GM19043 (cell line): Measurements from ENCODE around the gene CPNE8.

Experiments used
- ATAC-seq: cut with Tn5 transposase; IDR thresholded peaks from one replicate; pipeline ENCODE4 v1.9.1; 2021; ENCODE audit warnings: low read depth; ENCODE audit not compliant: unreplicated experiment

Gene CPNE8

DNA sequence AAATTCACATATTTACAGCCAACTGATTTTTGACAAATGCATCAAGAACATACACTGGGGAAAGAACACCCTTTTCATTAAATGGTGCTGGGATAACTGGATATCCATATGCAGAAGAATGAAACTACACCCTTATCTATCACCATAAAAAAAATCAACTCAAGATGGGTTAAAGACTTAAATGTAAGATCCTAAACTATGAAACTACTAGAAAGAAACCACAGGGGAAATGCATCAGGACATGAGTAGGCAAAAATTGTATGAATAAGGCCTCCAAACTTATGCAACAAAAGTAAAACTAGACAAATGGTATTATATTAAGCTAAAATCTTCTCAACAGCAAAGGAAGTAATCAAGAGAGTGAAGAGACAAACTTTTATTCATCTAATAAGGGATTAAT lies 242.6 kb downstream of the CPNE8 start:
- no peak for ATAC-seq

DNA sequence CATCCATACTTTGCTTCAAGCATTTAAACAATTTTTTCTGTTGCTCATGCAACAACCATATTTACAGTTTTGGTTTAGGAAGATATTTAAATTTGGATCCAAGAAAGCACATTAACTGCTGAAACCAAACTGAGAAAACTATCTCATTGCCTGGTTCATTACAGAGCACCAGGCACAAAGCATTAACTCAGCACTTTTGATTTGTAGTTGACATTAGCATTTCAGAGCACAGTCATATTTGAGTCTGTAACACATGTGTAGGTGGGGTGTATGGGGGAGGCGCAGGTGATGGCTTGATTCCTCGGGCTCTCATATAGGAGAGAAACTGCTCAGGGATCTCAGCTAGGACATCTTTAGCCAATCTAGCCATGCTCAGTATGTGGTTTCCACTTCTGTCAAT lies 251.7 kb downstream of the CPNE8 start:
- no peak for ATAC-seq

DNA sequence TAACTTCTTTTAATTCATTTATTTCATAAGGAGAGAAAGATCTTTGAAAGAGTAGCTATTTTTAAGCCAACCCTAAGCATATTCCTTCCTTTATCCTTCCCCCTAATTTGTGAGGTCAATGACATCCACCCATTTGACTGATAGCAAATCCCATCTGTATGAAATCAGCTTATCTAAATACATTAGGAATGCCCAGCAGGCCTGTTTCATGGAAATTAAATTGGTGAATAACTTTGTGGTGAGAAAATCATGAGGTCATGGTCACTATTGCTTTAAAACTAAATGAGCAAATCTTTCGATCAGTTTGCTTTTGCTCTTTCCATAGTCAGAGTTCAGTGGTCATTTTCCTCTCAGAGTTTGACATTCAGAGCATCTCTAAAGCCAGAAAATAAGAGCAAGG lies 256.6 kb downstream of the CPNE8 start:
- ATAC-seq, result no peak

DNA sequence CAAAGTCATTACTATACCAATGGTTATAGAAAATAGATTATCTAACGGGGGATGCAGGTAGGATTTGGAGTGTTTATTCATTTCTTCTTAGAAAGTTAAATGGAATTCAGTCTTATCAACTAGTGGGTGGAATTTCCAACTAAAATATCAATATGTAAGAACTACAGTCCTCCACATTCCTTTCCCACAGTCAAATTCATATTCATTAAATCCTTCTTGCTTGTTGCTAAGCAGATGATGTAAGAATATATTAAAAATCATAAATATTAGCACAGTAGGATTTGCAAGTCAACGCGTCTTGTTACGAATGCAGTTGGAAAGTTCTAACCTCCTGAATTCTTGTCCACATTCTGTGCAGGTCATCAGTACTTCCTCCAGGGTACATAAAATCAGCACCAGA lies 259.2 kb downstream of the CPNE8 start:
- ATAC-seq, result no peak

DNA sequence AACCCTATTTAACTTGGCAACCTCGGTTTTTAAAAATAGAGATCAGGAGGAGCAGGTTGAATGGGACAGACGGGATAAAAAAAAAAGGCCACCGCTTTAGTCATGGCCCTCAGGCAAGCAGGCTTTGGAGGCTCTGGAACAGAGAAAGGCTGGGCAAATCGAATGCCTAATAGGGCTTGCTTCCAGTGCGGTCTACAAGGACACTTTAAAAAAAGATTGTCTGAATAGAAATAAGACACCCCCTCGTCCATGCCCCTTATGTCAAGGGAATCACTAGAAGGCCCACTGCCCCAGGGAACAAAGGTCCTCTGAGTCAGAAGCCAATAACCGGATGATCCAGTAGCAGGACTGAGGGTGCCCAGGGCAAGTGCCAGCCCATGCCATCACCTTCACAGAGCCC lies 265.8 kb downstream of the CPNE8 start:
- ATAC-seq, result no peak

DNA sequence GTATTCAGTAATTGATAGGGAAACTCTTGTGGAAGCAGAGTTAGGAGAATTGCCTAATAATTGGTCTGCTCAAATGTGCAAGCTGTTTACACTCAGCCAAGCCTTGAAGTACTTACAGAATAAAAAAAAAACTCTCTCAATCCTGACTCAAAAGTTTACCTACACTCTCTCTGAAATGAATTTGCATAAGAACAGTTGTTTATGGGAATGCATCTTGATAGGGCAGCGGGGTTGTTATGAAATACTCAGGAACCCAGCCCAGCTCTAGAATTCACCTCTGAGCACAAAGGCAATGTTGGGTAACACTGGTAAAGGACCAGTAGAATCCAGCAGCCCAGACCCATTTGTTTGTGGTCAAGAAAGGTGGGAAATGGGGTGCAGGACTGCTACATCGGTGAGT lies 267.0 kb downstream of the CPNE8 start:
- no peak for ATAC-seq

DNA sequence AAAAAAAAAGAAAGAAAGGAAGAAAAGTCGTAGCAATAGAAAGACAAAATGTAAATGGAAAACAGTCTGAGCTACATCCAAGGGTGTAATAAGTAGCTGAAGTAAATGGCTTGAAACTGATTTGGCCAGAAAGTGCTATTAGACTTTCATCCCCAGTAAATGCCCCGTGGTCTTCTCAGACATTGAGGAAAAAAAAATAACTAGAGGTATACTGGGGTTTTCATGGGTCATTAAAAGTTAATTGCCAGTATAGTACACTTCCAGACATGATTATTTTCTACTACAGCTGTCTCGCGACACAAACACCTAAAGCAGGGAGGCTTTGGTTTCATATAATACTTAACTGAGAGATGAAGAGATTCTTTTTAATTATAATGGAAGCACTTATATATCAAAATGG lies 271.9 kb downstream of the CPNE8 start:
- no peak for ATAC-seq

DNA sequence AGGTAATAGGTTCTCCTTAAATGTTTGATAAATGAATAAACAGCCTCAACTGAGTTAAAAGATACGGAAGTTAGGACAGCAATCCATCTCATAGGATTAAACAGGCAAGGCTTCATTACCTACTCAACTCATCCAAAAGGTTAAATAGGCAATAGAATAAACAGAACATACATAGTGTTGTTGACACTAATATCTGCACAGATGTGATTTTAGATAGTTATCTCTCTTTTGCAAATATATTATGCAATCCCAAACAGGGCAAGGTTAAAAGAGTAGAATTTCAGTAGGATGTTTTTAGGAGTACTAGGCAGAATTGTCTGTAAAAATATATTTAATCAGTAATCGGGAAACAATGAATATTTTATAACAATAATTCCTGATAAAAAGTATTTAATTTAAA lies 276.3 kb downstream of the CPNE8 start:
- no peak for ATAC-seq

DNA sequence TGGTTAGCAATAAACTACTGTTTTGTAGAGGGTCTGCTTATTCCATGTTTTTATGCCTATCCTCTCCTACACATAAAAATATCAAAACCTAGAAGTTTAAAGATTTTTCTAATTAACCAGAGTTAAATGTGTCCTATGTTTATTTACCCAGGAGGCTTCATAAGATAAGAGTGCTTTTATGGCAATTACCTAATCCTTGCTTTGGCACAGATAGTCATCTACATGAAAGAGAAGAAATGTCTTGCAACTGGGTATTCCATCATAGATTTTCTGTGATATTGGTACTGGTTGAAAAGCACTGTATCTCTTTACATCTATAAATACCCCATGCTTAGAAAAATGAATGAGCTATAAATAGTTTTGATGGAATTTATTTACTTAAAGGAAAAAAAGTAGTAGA lies 277.1 kb downstream of the CPNE8 start:
- ATAC-seq, result no peak

DNA sequence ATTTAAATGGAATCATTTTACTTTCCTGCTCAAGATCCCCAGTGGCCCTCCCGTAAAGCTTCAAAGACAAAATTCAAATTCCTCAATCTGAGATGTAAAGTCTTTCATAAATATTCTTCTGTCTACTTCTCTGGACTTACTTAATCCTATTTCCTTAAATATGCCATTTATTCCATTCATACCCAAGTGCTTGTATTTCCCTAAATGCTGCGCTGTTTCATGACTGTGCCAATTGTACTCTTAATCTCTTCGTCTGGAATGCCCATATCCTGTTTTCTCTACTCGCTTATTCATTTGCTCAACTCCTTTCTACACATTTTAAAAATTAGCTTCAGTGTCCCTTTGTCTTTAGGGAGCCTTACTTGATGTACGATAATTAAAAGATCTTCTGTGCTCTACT lies 280.1 kb downstream of the CPNE8 start:
- ATAC-seq, result no peak

DNA sequence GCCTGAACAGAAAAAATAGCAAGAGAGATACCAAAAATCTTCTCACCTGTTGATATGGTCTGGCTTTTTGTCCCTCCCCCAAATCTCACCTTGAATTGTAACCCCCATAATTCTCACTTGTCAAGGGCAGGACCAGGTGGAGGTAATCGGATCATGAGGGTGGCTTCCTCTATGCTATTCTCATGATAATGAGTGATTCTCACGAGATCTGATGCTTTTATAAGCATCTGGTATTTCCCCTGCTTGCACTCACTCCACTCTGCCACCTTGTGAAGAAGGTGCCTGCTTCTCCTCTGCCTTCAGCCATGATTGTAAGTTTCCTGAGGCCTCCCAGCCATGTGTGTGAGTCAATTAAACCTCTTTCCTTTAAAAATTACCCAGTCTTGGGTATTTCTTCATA lies 291.2 kb downstream of the CPNE8 start:
- ATAC-seq, result no peak

DNA sequence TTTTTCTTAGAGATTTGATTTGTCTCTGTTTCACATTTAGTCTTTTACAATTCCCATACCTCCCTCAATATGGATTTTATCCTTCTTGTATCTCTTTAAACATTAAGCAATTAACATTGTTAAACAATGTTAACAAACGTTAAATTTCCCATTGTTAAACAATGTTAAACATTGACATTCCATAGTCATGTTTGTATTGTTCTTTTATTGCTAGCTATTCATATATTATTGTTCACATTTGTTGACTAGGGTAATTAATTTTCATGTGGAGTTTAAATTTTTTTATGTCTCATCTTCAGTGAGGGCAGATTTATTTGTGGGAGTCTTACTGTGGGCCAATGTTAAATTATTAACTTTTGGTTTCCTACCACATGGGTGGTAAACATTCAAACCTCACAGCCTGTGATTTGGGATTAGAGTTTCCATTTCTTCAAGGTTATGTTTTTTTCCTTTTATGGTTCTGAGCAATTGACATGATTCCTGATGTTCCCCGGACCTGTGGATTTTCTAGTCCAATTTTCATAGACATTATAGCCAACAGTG lies 294.5 kb downstream of the CPNE8 start:
- no peak for ATAC-seq

DNA sequence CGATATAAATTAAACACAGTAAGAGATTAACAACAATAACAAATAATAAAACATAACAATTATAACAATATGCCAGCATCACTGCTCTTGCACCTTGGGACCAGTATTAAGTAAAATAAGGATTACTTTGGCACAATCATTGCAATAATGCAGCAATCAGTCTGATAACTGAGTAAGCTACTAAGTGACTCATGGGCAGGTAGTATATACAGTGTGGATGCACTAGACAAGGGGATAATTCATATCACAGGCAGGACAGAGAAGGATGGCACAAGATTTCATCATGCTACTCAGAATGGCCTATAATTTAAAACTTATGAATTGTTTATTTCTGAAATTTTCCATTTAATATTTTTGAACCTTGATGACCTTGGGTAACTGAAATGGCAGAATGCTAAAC lies 298.1 kb downstream of the CPNE8 start:
- ATAC-seq, result no peak
